Neural crest cell (in vitro differentiated cells): ENCODE results near the gene KCNK17. TPM values are rescaled to one million over a fixed set of nuclear protein-coding genes. Genes with fewer than 3 reads are reported as not detected.

Experiments
- DNase-seq: peaks from one replicate; pipeline ENCODE4 v3.0.0; 2021; ENCODE audit warnings: low read depth, mixed read lengths, low spot score
- H3K27ac Mint-ChIP-seq: one replicate; pipeline ENCODE4 v1.8.0; 2021; ENCODE audit warnings: mild to moderate bottlenecking, mixed read lengths; ENCODE audit not compliant: unreplicated experiment
- H3K27me3 Mint-ChIP-seq: 2 replicates; pipeline ENCODE4 v1.8.0; 2021; ENCODE audit warnings: low read depth, mild to moderate bottlenecking, mixed read lengths
- H3K36me3 Mint-ChIP-seq: 2 replicates; pipeline ENCODE4 v1.8.0; 2021; ENCODE audit warnings: low read depth, mild to moderate bottlenecking, mixed read lengths
- H3K4me1 Mint-ChIP-seq: 2 replicates; pipeline ENCODE4 v1.8.0; 2021; ENCODE audit warnings: mixed read lengths
- H3K4me3 Mint-ChIP-seq: one replicate; pipeline ENCODE4 v1.8.0; 2021; ENCODE audit warnings: mild to moderate bottlenecking, mixed read lengths
- H3K9me3 Mint-ChIP-seq: 2 replicates; pipeline ENCODE4 v1.8.0; 2021; ENCODE audit warnings: mixed read lengths
- CTCF ChIP-seq: fragments of 200-600 bp; sonication (generic); conservative IDR thresholded peaks from 2 replicates; pipeline ENCODE4 v1.5.0; 2021; ENCODE audit warnings: antibody characterized with exemption, mild to moderate bottlenecking
- total RNA-seq: library from RNA; stranded (reverse); gene quantifications from 2 replicates; pipeline ENCODE4 v1.2.1, GENCODE V29; 2021

Gene KCNK17
- total RNA-seq, 1 donor from 2014 or later = 1.6 TPM

- Mint-ChIP-seq H3K27ac (no peak overlapping the region), H3K27me3 (peaks cover 5% of the 10 kb centered on the region), H3K4me1 (peaks cover 4% of the 10 kb centered on the region), H3K9me3 (peaks cover 2% of the 10 kb centered on the region), H3K4me3 (no peak overlapping the region), H3K36me3 (no peaks in the 10 kb centered on the region)
- no peak for TF ChIP-seq CTCF
- no peak for DNase-seq
These were observed 53.8 kb downstream of the KCNK17 start for GRCh38 chr6:39260456-39260855.

DNA sequence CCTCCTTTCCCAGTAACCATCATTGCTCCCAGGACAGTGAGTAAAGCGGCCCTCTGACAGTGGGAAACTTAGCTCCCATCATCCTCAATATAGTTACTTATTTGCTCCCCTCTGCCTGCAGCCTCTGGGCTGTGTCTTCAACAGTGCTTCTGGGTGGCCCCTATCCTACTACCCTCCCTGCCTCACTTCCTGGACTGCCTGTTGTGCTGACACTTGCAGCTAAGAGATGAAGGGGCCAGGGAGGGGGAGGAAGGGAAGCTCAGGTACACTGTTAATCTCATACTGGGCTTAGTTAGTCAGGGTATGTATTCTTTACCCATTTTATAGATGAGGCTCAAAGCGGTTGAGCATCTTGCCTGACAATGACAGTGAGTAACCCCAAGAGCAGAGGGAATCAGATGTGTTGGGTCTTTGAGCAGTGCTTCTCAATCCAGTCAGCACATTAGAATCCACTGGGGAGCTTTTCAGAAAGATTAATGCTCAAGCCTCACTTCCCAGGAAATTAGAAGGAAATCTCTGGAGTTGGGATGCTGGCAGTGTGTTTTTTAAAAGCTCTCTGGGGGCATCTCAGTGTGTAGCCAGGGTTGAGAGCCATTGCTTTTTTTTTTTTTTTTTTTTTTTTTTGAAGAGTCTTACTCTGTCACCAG is 57.8 kb downstream of the KCNK17 start:
- no peak overlapping the region for H3K27ac Mint-ChIP-seq
- H3K36me3 Mint-ChIP-seq = no peaks in the 10 kb centered on the region
- DNase-seq = no peak
- H3K9me3 Mint-ChIP-seq = peaks cover 14% of the 10 kb centered on the region
- no peak for TF ChIP-seq CTCF
- H3K4me3 Mint-ChIP-seq = no peak overlapping the region
- H3K27me3 Mint-ChIP-seq = peaks cover 3% of the 10 kb centered on the region
- H3K4me1 Mint-ChIP-seq = peaks cover 4% of the 10 kb centered on the region

DNA sequence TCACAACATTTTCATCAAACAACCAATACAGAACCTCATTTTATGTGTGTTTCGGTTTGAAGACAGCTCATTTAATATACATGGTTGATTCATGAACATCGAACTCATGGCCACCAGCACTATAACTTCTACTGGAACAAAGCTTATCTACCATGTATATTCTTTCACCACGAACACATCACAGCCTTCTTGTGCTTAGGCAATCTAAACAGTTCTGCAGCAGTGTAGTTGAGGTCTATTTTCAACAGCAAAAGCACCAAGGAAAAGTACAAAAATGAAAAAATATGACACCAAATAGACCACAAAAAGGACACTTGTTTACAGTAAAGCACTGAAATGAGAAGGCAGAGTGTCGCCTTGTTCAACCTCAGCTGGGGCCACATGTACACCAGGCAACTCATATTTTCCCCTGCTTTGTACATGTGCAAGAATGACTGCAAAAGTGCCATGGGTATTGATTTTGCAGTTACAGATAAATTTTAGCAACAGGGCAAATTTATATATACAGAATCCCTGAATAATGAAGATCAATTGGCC is 59.2 kb downstream of the KCNK17 start:
- Mint-ChIP-seq H3K4me1 (peaks cover 4% of the 10 kb centered on the region), H3K27ac (no peak overlapping the region), H3K4me3 (no peak overlapping the region), H3K36me3 (no peaks in the 10 kb centered on the region), H3K9me3 (peaks cover 12% of the 10 kb centered on the region), H3K27me3 (no peaks in the 10 kb centered on the region)
- TF ChIP-seq CTCF = no peak
- no peak for DNase-seq

DNA sequence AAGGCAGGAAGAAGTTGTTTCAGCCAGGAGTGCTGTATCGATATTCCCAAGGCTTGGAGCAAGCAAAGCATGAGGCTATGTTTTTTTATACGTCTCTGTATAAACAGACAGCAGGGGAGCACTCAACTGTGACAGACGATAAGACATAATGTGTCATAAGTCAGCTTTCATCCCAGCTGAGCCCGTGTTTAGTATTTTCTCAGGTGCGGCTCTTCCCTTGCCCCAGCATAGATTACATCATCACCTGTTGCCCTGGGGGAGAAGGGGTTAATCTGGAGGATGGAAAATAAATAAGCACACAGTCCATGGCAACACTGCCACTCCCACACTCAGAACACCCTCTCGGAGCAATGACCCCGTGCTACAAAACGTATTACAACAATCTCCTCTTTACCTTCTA is 62.8 kb downstream of the KCNK17 start:
- no peaks in the 10 kb centered on the region for H3K27me3 Mint-ChIP-seq
- TF ChIP-seq CTCF = no peak
- DNase-seq = no peak
- H3K4me3 Mint-ChIP-seq = no peak overlapping the region
- H3K9me3 Mint-ChIP-seq = peaks cover 14% of the 10 kb centered on the region
- peaks cover 3% of the 10 kb centered on the region for H3K4me1 Mint-ChIP-seq
- H3K27ac Mint-ChIP-seq = no peak overlapping the region
- no peaks in the 10 kb centered on the region for H3K36me3 Mint-ChIP-seq

GRCh38 chr6:39250507-39250906 is 63.7 kb downstream of the KCNK17 start:
- Mint-ChIP-seq H3K4me3 (no peak overlapping the region), H3K27ac (no peak overlapping the region), H3K27me3 (no peaks in the 10 kb centered on the region), H3K36me3 (no peaks in the 10 kb centered on the region), H3K9me3 (peaks cover 14% of the 10 kb centered on the region), H3K4me1 (no peaks in the 10 kb centered on the region)
- no peak for DNase-seq
- TF ChIP-seq CTCF = no peak
